Transverse colon (tissue), 4 donors: ENCODE results near the gene CDK13. TPM values are rescaled to one million over a fixed set of nuclear protein-coding genes. Genes with fewer than 3 reads are reported as not detected.

Source experiments
- DNase-seq: peaks from one replicate; pipeline ENCODE4 v3.0.0-alpha.2; 2019
- H3K27ac ChIP-seq, 4 donors: fragments of 200-600 bp; sonication (generic); 2 replicates each; pipeline ENCODE4 v1.5.1; 2016 to 2018; ENCODE audit warnings: inconsistent platforms in 4 of 4
- H3K27me3 ChIP-seq: fragments of 200-600 bp; sonication (generic); 2 replicates; pipeline ENCODE4 v1.5.1; 2017; ENCODE audit warnings: inconsistent platforms
- H3K36me3 ChIP-seq, 4 donors: fragments of 200-600 bp; sonication (generic); 2 replicates each; pipeline ENCODE4 v1.5.1; 2017 to 2019; ENCODE audit warnings: inconsistent platforms in 4 of 4
- H3K4me1 ChIP-seq, 4 donors: fragments of 200-600 bp; sonication (generic); 2 replicates each; pipeline ENCODE4 v1.5.1; 2017 to 2020; ENCODE audit warnings: inconsistent platforms in 4 of 4
- H3K4me3 ChIP-seq, 4 donors: fragments of 200-600 bp; sonication (generic); 1 replicate in 1 of 4; 2 replicates in 3 of 4; pipeline versions ENCODE4 v1.5.1 to v1.6.1; 2017 to 2019; ENCODE audit warnings: inconsistent platforms in 4 of 4
- H3K9me3 ChIP-seq, 2 donors: fragments of 200-600 bp; sonication (generic); 2 replicates each; pipeline ENCODE4 v1.5.1; 2017 to 2019; ENCODE audit warnings: inconsistent platforms in 2 of 2
- CTCF ChIP-seq, 5 experiments: fragments of 200-600 bp in 3 of 5; fragments of 450-650 bp in 2 of 5; sonication (generic) in 3 of 5; IDR thresholded peaks; 1 replicate in 2 of 5; 2 replicates in 3 of 5; pipeline ENCODE4 v1.5.1; 2016 to 2017; ENCODE audit warnings: antibody characterized with exemption in 5 of 5, inconsistent platforms in 3 of 5, mild to moderate bottlenecking in 2 of 5, moderate library complexity in 1 of 5
- EP300 ChIP-seq: sonication (generic); formaldehyde crosslinking; IDR thresholded peaks from one replicate; pipeline ENCODE4 v1.6.1; 2017; ENCODE audit warnings: antibody characterized with exemption, low read depth
- POLR2A ChIP-seq: fragments of 450-650 bp; IDR thresholded peaks from one replicate; pipeline ENCODE4 v1.6.1; 2016; ENCODE audit warnings: antibody characterized with exemption, mild to moderate bottlenecking, moderate library complexity
- POLR2AphosphoS5 ChIP-seq, 3 donors: sonication (generic); formaldehyde crosslinking; IDR thresholded peaks; one replicate each; pipeline ENCODE4 v1.6.1; 2016; ENCODE audit warnings: antibody characterized with exemption in 3 of 3
- WGBS, 2 donors: methylation state at CpG; one replicate each; pipeline ENCODE4 v1.1.5; 2018; ENCODE audit warnings: low coverage in 1 of 2; 5-methylcytosine and 5-hydroxymethylcytosine counted together
- in situ Hi-C, 4 donors: fragments of 200-750 bp; cut with MboI; loops; one replicate each; pipeline versions ENCODE4 v1.15.0 to v1.15.1; 2017; ENCODE audit warnings: low sequenced_read_pairs in 3 of 4, low pct_ligation_motif_present in 1 of 4, low pct_unique_long_range_greater_than_20kb in 1 of 4
- intact Hi-C: fragments of 100-400 bp; cut with DNase I; formaldehyde crosslinking; loops from one replicate; pipeline ENCODE4 v1.15.1; 2023; ENCODE audit warnings: low total_unique reads
- total RNA-seq, 4 donors: library from RNA; depleted of rRNA; stranded (reverse); fragments of >200 nt; gene quantifications; one replicate each; pipeline ENCODE4 v1.1.0, GENCODE V29; 2016

The CDK13 gene
- total RNA-seq = 100 to 1,000 TPM; 102 to 192 (median 128) TPM

- TF ChIP-seq CTCF (IDR thresholded peaks at IDR 0.05) (peak in 1 of 5 experiments; percentile 24), POLR2AphosphoS5 (IDR thresholded peaks at IDR 0.05) (peak in 2 of 3 donors; percentile 65 to 84), EP300 (no peak), POLR2A (peak; percentile 64)
- H3K36me3 ChIP-seq = no peaks in the 10 kb centered on the region
- H3K4me1 ChIP-seq = peaks cover 11 to 31% (median 27%) of the 10 kb centered on the region in 4 donors
- peak; percentile 83 for DNase-seq
- H3K27ac ChIP-seq = peak within 1 kb of the TSS; percentile 99 to 100 (median 100)
- 1% methylated on average over 19 of the region's 59 CpGs; no CpG with 5 or more reads in 1 of the 2 donors for WGBS, 2 donors
- H3K4me3 ChIP-seq = peak within 1 kb of the TSS; percentile 82 to 97 (median 86)
- H3K9me3 ChIP-seq = no peaks in the 10 kb centered on the region
- in situ Hi-C loops = loop anchor here in 1 of 4 donors (5.0 kb wide), 1 partner anchor 102 kb away; no protein-coding TSS in a partner anchor
- H3K27me3 ChIP-seq = no peaks in the 10 kb centered on the region
- intact Hi-C loops = loop anchor here (5.0 kb wide), 1 partner anchor 102 kb away; no protein-coding TSS in a partner anchor
Observed at GRCh38 chr7:39949971-39950472, at the start of gene CDK13. Gene CDK13, plus strand, starts transcription at chr7:39950256. Its CDS starts 386 bp downstream, at chr7:39950642.

GRCh38 chr7:39904077-39904486 is 46.0 kb upstream of the CDK13 start:
- H3K27me3 ChIP-seq = no peaks in the 10 kb centered on the region
- no peak overlapping the region for H3K4me3 ChIP-seq
- intact Hi-C loops = no loop called here
- TF ChIP-seq POLR2AphosphoS5 (IDR thresholded peaks at IDR 0.05) (no peak), CTCF (IDR thresholded peaks at IDR 0.05) (no peak), POLR2A (no peak), EP300 (no peak)
- peaks cover 0 to 3% of the 10 kb centered on the region in 2 donors for H3K9me3 ChIP-seq
- in situ Hi-C loops = no loop called here
- no peak overlapping the region for H3K27ac ChIP-seq
- no peaks in the 10 kb centered on the region for H3K4me1 ChIP-seq
- WGBS, 2 donors = 83 to 89% methylated on average over 2 of the region's 2 CpGs
- H3K36me3 ChIP-seq = no peaks in the 10 kb centered on the region
- no peak for DNase-seq

GRCh38 chr7:39908141-39908540 is 41.9 kb upstream of the CDK13 start:
- Histone ChIP-seq H3K4me1 (no peaks in the 10 kb centered on the region), H3K27ac (no peak overlapping the region), H3K9me3 (peaks cover 0 to 3% of the 10 kb centered on the region in 2 donors), H3K27me3 (no peaks in the 10 kb centered on the region), H3K36me3 (no peaks in the 10 kb centered on the region), H3K4me3 (no peak overlapping the region)
- 85 to 90% methylated on average over 4 of the region's 4 CpGs for WGBS, 2 donors
- no peak for DNase-seq
- intact Hi-C loops = no loop called here
- TF ChIP-seq EP300 (no peak), POLR2AphosphoS5 (IDR thresholded peaks at IDR 0.05) (no peak), CTCF (IDR thresholded peaks at IDR 0.05) (no peak), POLR2A (no peak)
- in situ Hi-C loops = no loop called here

GRCh38 chr7:39908973-39909372 is 41.1 kb upstream of the CDK13 start:
- no peak overlapping the region for H3K27ac ChIP-seq
- H3K4me1 ChIP-seq = no peaks in the 10 kb centered on the region
- H3K9me3 ChIP-seq = peaks cover 0 to 3% of the 10 kb centered on the region in 2 donors
- TF ChIP-seq POLR2A (no peak), CTCF (IDR thresholded peaks at IDR 0.05) (no peak), POLR2AphosphoS5 (IDR thresholded peaks at IDR 0.05) (no peak), EP300 (no peak)
- in situ Hi-C loops (no loop called here), intact Hi-C loops (no loop called here)
- no peaks in the 10 kb centered on the region for H3K36me3 ChIP-seq
- WGBS, 2 donors = 91% methylated on average over 4 of the region's 4 CpGs; no CpG with 5 or more reads in 1 of the 2 donors
- H3K4me3 ChIP-seq = no peak overlapping the region
- DNase-seq = no peak
- no peaks in the 10 kb centered on the region for H3K27me3 ChIP-seq
